GM10248 (cell line): Measurements from ENCODE around the gene IPO7.

ENCODE experiments used
- CTCF ChIA-PET: fragments of 300-600 bp; sonication (Branson Sonifier 250); formaldehyde crosslinking; extraction: SDS; loops from one replicate; lab custom pipeline; 2021; ENCODE audit warnings: antibody characterized with exemption; lab: Yijun Ruan, JAX
- POLR2A ChIA-PET: fragments of 350-650 bp; sonication (Branson Sonifier 250); formaldehyde crosslinking; extraction: SDS; loops from one replicate; lab custom pipeline; 2020; ENCODE audit warnings: antibody characterized with exemption; lab: Yijun Ruan, JAX
- DNase-seq: peaks from one replicate; pipeline ENCODE4 v3.0.0; 2012; ENCODE audit errors: extremely low spot score
- CTCF ChIP-seq: IDR thresholded peaks from 2 replicates; pipeline ENCODE4 v1.5.1; 2012; ENCODE audit warnings: mild to moderate bottlenecking, low read depth; ENCODE audit errors: extremely low read depth, missing control alignments, control extremely low read depth

IPO7 gene

GRCh38 chr11:9489080-9489765 lies 104.8 kb downstream of the IPO7 start:
- no peak for DNase-seq
- no peak for TF ChIP-seq CTCF
- CTCF ChIA-PET = interaction anchor here (1.2 to 10.6 kb wide), 5 partner anchors 11 to 49 kb away, joined by 4 to 112 read pairs (median 5); no protein-coding TSS in a partner anchor
- POLR2A ChIA-PET = no interaction called here

GRCh38 chr11:9490376-9490775 lies 105.9 kb downstream of the IPO7 start:
- ChIA-PET POLR2A (no interaction called here), CTCF (interaction anchor here (0.8 to 10.6 kb wide), 6 partner anchors 8 to 50 kb away, joined by 3 to 112 read pairs (median 4); no protein-coding TSS in a partner anchor)
- no peak for DNase-seq
- TF ChIP-seq CTCF = no peak

DNA sequence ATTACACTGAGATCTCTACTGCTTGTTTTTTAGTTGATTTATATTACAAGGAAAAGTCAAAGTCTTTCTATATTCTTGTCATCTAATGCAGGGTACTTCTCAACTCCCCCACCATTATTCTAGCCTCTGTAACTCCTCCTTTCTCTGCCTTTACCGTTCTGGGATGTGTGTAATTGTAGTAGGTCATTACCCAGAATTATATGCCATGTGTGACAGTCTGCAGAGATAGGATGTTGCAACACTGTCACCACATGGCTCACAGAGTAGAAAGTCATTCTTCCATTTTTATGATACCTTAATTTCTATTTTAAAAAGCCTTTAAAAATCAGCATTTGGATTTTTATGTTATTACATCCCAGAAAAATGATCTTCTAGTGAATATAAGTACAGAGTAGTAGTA lies 109.0 kb downstream of the IPO7 start:
- no peak for TF ChIP-seq CTCF
- ChIA-PET POLR2A (no interaction called here), CTCF (interaction anchor here (10.6 kb wide), 1 partner anchor 12 kb away, joined by 112 read pairs; no protein-coding TSS in a partner anchor)
- no peak for DNase-seq

DNA sequence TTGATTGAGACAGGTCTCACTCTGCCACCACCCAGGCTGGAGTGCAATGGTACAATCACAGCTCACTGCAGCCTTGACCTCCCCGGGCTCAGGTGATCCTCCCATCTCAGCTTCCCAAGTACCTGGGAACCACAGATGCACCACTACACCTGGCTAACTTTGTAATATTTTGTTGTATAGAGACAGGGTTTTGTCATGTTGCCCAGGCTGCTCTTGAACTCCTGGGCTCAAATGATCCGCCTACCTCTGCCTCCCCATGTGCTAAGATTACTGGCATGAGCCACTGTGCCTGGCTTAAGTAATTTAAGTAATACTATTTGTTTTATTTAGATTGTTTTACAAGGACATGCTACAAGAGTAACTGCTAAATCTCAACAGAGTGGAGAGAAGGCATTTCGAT lies 109.9 kb downstream of the IPO7 start:
- TF ChIP-seq CTCF = no peak
- POLR2A ChIA-PET = no interaction called here
- CTCF ChIA-PET = interaction anchor here (10.6 kb wide), 1 partner anchor 11 kb away, joined by 112 read pairs; no protein-coding TSS in a partner anchor

GRCh38 chr11:9495803-9496514 lies 111.5 kb downstream of the IPO7 start:
- CTCF ChIA-PET = interaction anchor here (10.6 kb wide), 1 partner anchor 9 kb away, joined by 112 read pairs; no protein-coding TSS in a partner anchor
- POLR2A ChIA-PET = no interaction called here

More for the DNA sequence above, 109.9 kb downstream of the IPO7 start:
- DNase-seq = no peak

More at GRCh38 chr11:9495803-9496514, 111.5 kb downstream of the IPO7 start:
- no peak for TF ChIP-seq CTCF
- no peak for DNase-seq
